T-cell (primary cell): ENCODE results near the gene PIK3AP1. TPM values are rescaled to one million over a fixed set of nuclear protein-coding genes. Genes with fewer than 3 reads are reported as not detected.
"Not testable (repeated sequence)": the region's sequence is repeated elsewhere in the genome, so short reads cannot be mapped to it uniquely, and the experiment has no call there.

Source experiments
- ATAC-seq, 4 experiments: fragments of 200-7000 bp in 3 of 4; fragments of 150-1000 bp in 1 of 4; cut with Tn5 transposase; replicated peaks in 1 of 4; 1 replicate in 3 of 4; 2 replicates in 1 of 4; pipeline ENCODE4 v1.10.0; 2021; ENCODE audit warnings: moderate library complexity in 3 of 4, mild to moderate bottlenecking in 2 of 4, moderate number of reproducible peaks in 1 of 4
- CTCF ChIA-PET, 2 donors: fragments of 300-600 bp; sonication (Branson Sonifier 250); formaldehyde crosslinking; loops; one replicate each; lab custom pipeline; 2022; ENCODE audit warnings: antibody characterized with exemption in 2 of 2; lab: Charles Lee
- POLR2A ChIA-PET, 2 donors: fragments of 300-600 bp; sonication (Branson Sonifier 250); formaldehyde crosslinking; loops; one replicate each; lab custom pipeline; 2022; ENCODE audit warnings: antibody characterized with exemption in 2 of 2; lab: Charles Lee
- DNase-seq, 35 experiments: peaks; one replicate each; pipeline versions ENCODE4 v3.0.0 to v3.0.0-alpha.2; 2013 to 2023
- H3K27ac ChIP-seq: one replicate; pipeline ENCODE4 v1.5.1; 2013; ENCODE audit warnings: low read length
- H3K27me3 ChIP-seq, 2 experiments: replicated peaks in 1 of 2; 1 replicate in 1 of 2; 2 replicates in 1 of 2; pipeline versions ENCODE4 v1.6.1 to v1.7.0; 2013; ENCODE audit warnings: low read length in 1 of 2, mixed read lengths in 1 of 2; ENCODE audit not compliant: control insufficient read depth in 2 of 2, insufficient read depth in 2 of 2; ENCODE audit errors: extremely low read depth in 1 of 2
- H3K36me3 ChIP-seq, 2 donors: 1 replicate in 1 of 2; 2 replicates in 1 of 2; pipeline versions ENCODE4 v1.6.1 to v1.7.0; 2013; ENCODE audit warnings: low read length in 1 of 2; ENCODE audit not compliant: control insufficient read depth in 2 of 2, insufficient read depth in 1 of 2; ENCODE audit errors: extremely low read depth in 1 of 2
- H3K4me1 ChIP-seq, 2 experiments: 1 replicate in 1 of 2; 2 replicates in 1 of 2; pipeline versions ENCODE4 v1.6.1 to v1.7.0; 2013; ENCODE audit warnings: low read length in 2 of 2, mixed read lengths in 1 of 2; ENCODE audit not compliant: insufficient read depth in 2 of 2, control insufficient read depth in 1 of 2; ENCODE audit errors: extremely low read depth in 1 of 2
- H3K4me3 ChIP-seq, 2 donors: 1 replicate in 1 of 2; 2 replicates in 1 of 2; pipeline versions ENCODE4 v1.5.1 to v1.7.0; 2013; ENCODE audit warnings: mild to moderate bottlenecking in 2 of 2, low read length in 1 of 2, moderate library complexity in 1 of 2; ENCODE audit not compliant: control insufficient read depth in 1 of 2; ENCODE audit errors: extremely low read depth in 1 of 2
- H3K9me3 ChIP-seq: 2 replicates; pipeline ENCODE4 v1.7.0; 2013
- H3K27ac Mint-ChIP-seq, 2 donors: one replicate each; pipeline ENCODE4 v1.8.0; 2020 to 2021; ENCODE audit warnings: mild to moderate bottlenecking in 2 of 2, mixed read lengths in 2 of 2
- H3K27me3 Mint-ChIP-seq, 2 donors: one replicate each; pipeline ENCODE4 v1.8.0; 2021 to 2022; ENCODE audit warnings: mixed read lengths in 2 of 2
- H3K36me3 Mint-ChIP-seq: one replicate; pipeline ENCODE4 v1.8.0; 2021; ENCODE audit warnings: mixed read lengths
- H3K4me1 Mint-ChIP-seq, 3 donors: one replicate each; pipeline ENCODE4 v1.8.0; 2020 to 2022; ENCODE audit warnings: mixed read lengths in 3 of 3, mild to moderate bottlenecking in 1 of 3
- H3K4me3 Mint-ChIP-seq, 3 donors: one replicate each; pipeline ENCODE4 v1.8.0; 2020 to 2022; ENCODE audit warnings: mild to moderate bottlenecking in 3 of 3, mixed read lengths in 3 of 3, moderate library complexity in 3 of 3
- H3K9me3 Mint-ChIP-seq, 3 donors: one replicate each; pipeline ENCODE4 v1.8.0; 2020 to 2022; ENCODE audit warnings: mixed read lengths in 3 of 3
- WGBS: methylation state at CpG from one replicate; pipeline ENCODE4 v1.1.5; 2013; ENCODE audit warnings: missing lambda C conversion rate; ENCODE audit not compliant: insufficient coverage; 5-methylcytosine and 5-hydroxymethylcytosine counted together
- total RNA-seq, 35 experiments: library from RNA in 6 of 35; stranded (reverse) in 6 of 35; fragments of 120-200 nt in 1 of 35; gene quantifications; one replicate each; pipeline versions ENCODE4 v1.2.1 to v1.2.4 and lab custom pipeline; 2013 to 2026

PIK3AP1 gene
- total RNA-seq, 5 donors from 2014 or later (not counting 1 experiment from before 2014, with no cell fraction given): 4.9 to 9.5 (median 7.9) TPM

DNA sequence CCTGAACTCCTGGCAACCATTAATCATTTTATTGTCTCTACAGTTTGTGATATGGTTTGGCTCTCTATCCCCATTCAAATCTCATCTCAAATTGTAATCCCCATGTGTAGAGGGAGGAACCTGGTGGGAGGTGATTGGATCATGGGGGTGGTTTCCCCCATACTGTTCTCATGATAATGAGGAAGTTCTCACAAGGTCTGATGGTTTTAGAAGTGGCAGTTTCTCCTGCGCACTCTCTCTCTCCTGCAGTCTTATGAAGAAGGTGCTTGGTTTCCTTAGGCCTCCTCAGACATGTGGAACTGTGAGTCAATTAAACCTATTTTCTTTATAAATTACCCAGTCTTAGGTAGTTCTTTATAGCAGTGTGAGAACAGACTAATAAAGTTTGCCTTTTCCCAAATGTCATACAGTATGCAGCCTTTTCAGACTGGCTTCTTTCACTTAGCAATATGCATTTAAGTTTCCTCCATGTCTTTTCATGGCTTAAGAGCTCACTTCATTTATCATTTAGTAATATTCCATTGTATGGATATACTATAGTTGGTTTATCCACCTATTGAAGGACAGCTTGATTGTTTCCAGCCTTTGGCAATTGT lies 17.1 kb upstream of the PIK3AP1 start:
- H3K4me1 ChIP-seq, H3K27ac Mint-ChIP-seq, ATAC-seq, H3K27ac ChIP-seq, H3K9me3 ChIP-seq, H3K4me3 Mint-ChIP-seq, H3K27me3 ChIP-seq, DNase-seq, H3K36me3 ChIP-seq, H3K36me3 Mint-ChIP-seq, H3K4me3 ChIP-seq, H3K9me3 Mint-ChIP-seq, H3K4me1 Mint-ChIP-seq, H3K27me3 Mint-ChIP-seq, POLR2A ChIA-PET: not testable (repeated sequence)
- WGBS: no CpG with 5 or more reads among the region's 1 CpG
- CTCF ChIA-PET: interaction anchor here in 1 of 2 donors (0.7 kb wide), 1 partner anchor 11 kb away, joined by 3 read pairs; no protein-coding TSS in a partner anchor

GRCh38 chr10:96724621-96725020 lies 4.3 kb upstream of the PIK3AP1 start:
- Mint-ChIP-seq H3K9me3 (no peaks in the 10 kb centered on the region), H3K4me1 (peaks cover 13 to 18% (median 17%) of the 10 kb centered on the region in 3 donors), H3K36me3 (no peaks in the 10 kb centered on the region), H3K27me3 (no peaks in the 10 kb centered on the region), H3K27ac (no peak overlapping the region), H3K4me3 (no peak overlapping the region)
- 53% methylated on average over 2 of the region's 6 CpGs for WGBS
- no peak for DNase-seq
- peaks cover 6 to 16% of the 10 kb centered on the region in 2 experiments for H3K4me1 ChIP-seq
- CTCF ChIA-PET: interaction anchor here in 1 of 2 donors (0.6 kb wide), 1 partner anchor 75 kb away, joined by 3 read pairs; no protein-coding TSS in a partner anchor
- no peak overlapping the region for H3K27ac ChIP-seq
- POLR2A ChIA-PET: no interaction called here
- no peak overlapping the region for H3K4me3 ChIP-seq
- ATAC-seq: no peak
- H3K9me3 ChIP-seq: no peaks in the 10 kb centered on the region
- H3K27me3 ChIP-seq: peaks cover 0 to 3% of the 10 kb centered on the region in 2 experiments
- no peaks in the 10 kb centered on the region for H3K36me3 ChIP-seq

- peaks cover 6 to 26% of the 10 kb centered on the region in 2 experiments for H3K4me1 ChIP-seq
- peak overlapping the region; percentile 52 for H3K27ac ChIP-seq
- DNase-seq (no peak), ATAC-seq (no peak)
- Mint-ChIP-seq H3K27me3 (no peaks in the 10 kb centered on the region), H3K36me3 (no peaks in the 10 kb centered on the region), H3K4me3 (peak overlapping the region; percentile 78 to 99 (median 84)), H3K27ac (peak overlapping the region; percentile 56 to 68), H3K4me1 (peaks cover 17 to 42% (median 26%) of the 10 kb centered on the region in 3 donors), H3K9me3 (no peaks in the 10 kb centered on the region)
- peak overlapping the region; percentile 61 to 66 for H3K4me3 ChIP-seq
- no peaks in the 10 kb centered on the region for H3K9me3 ChIP-seq
- WGBS: 0% methylated on average over 1 of the region's 4 CpGs
- CTCF ChIA-PET: interaction anchor here (0.7 to 1.6 kb wide), 2 partner anchors 12 to 80 kb away, joined by 3 to 5 read pairs; no protein-coding TSS in a partner anchor
- no peaks in the 10 kb centered on the region for H3K27me3 ChIP-seq
- POLR2A ChIA-PET: no interaction called here
- H3K36me3 ChIP-seq: no peaks in the 10 kb centered on the region
Measured at GRCh38 chr10:96721207-96721572, 876 bp upstream of the PIK3AP1 start.

- H3K27ac Mint-ChIP-seq: peak overlapping the region; percentile 40 to 79
- Histone ChIP-seq H3K4me3 (peak overlapping the region; percentile 61 to 66), H3K27me3 (no peaks in the 10 kb centered on the region), H3K36me3 (no peaks in the 10 kb centered on the region), H3K4me1 (peaks cover 6 to 26% of the 10 kb centered on the region in 2 experiments), H3K9me3 (no peaks in the 10 kb centered on the region), H3K27ac (peak overlapping the region; percentile 61)
- H3K4me1 Mint-ChIP-seq: peaks cover 17 to 44% (median 26%) of the 10 kb centered on the region in 3 donors
- no peaks in the 10 kb centered on the region for H3K27me3 Mint-ChIP-seq
- H3K4me3 Mint-ChIP-seq: peak overlapping the region; percentile 87 to 99 (median 89)
- peak in 34 of 35 experiments; percentile 11 to 69 (median 38) for DNase-seq
- ATAC-seq: peak; percentile 41 to 56 (median 48)
- POLR2A ChIA-PET: no interaction called here
- CTCF ChIA-PET: interaction anchor here in 1 of 2 donors (1.6 kb wide), 1 partner anchor 79 kb away, joined by 5 read pairs; no protein-coding TSS in a partner anchor
- no peaks in the 10 kb centered on the region for H3K36me3 Mint-ChIP-seq
- no peaks in the 10 kb centered on the region for H3K9me3 Mint-ChIP-seq
- 9% methylated on average over 34 of the region's 38 CpGs for WGBS
Measured at GRCh38 chr10:96719850-96720421, 378 bp downstream of the PIK3AP1 start.

- DNase-seq (no peak), ATAC-seq (no peak)
- no CpG with 5 or more reads among the region's 1 CpG for WGBS
- Mint-ChIP-seq H3K27ac (peak overlapping the region; percentile 36 to 79), H3K27me3 (no peaks in the 10 kb centered on the region), H3K4me3 (peak overlapping the region; percentile 87 to 99 (median 89)), H3K4me1 (peaks cover 17 to 44% (median 26%) of the 10 kb centered on the region in 3 donors), H3K9me3 (no peaks in the 10 kb centered on the region), H3K36me3 (no peaks in the 10 kb centered on the region)
- Histone ChIP-seq H3K27me3 (no peaks in the 10 kb centered on the region), H3K36me3 (no peaks in the 10 kb centered on the region), H3K27ac (peak overlapping the region; percentile 6), H3K4me1 (peaks cover 6 to 26% of the 10 kb centered on the region in 2 experiments), H3K4me3 (peak overlapping the region in 1 of 2 donors; percentile 61), H3K9me3 (no peaks in the 10 kb centered on the region)
- ChIA-PET POLR2A (no interaction called here), CTCF (no interaction called here)
Measured at GRCh38 chr10:96719200-96719599, 1.1 kb downstream of the PIK3AP1 start.

DNA sequence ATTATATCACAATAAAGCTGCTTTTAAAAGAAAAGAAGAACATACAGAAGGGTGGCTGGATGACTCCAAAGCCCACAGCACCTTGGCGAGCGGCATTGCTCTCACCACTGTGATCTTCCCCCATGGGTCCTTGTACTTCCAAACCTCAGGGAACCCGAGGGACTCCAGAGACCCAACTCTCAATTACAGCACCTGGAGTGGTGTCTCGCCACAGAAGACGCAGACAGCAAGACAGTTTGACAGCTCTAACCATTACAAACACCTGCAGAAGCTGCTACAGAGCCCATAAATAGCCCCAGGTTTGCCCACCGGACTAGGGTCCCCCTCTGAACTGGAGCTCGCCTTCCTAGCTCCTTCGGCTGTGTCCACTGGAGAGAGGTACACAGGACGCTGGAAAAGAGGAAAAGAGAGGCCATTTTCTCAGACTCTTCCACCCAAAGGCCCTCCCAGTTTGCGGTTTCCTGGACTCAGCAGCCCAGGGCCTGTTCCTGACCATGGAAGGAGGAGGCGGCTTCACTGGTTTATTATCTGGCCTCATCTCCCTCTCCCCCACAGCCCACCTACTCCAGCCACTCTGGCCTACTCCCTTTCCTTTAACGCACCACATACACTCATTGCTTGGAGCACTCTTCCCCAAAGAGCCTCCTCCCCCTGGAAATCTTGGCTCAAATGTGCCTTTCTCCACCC lies 1.9 kb downstream of the PIK3AP1 start:
- Mint-ChIP-seq H3K36me3 (no peaks in the 10 kb centered on the region), H3K27me3 (no peaks in the 10 kb centered on the region), H3K4me1 (peaks cover 17 to 44% (median 26%) of the 10 kb centered on the region in 3 donors), H3K27ac (peak overlapping the region in 1 of 2 donors; percentile 36), H3K4me3 (peak overlapping the region in 2 of 3 donors; percentile 87 to 89), H3K9me3 (no peaks in the 10 kb centered on the region)
- Histone ChIP-seq H3K4me3 (no peak overlapping the region), H3K9me3 (no peaks in the 10 kb centered on the region), H3K4me1 (peaks cover 6 to 26% of the 10 kb centered on the region in 2 experiments), H3K36me3 (no peaks in the 10 kb centered on the region), H3K27ac (peak overlapping the region; percentile 18), H3K27me3 (no peaks in the 10 kb centered on the region)
- POLR2A ChIA-PET: no interaction called here
- DNase-seq: no peak
- CTCF ChIA-PET: interaction anchor here (0.6 to 2.1 kb wide), 2 partner anchors 16 to 75 kb away, joined by 6 read pairs; no protein-coding TSS in a partner anchor
- ATAC-seq: no peak
- WGBS: 78% methylated on average over 11 of the region's 12 CpGs
